HUES48 (cell line): ENCODE results near the gene HTT.

ENCODE experiments used
- H3K27ac ChIP-seq: one replicate; pipeline ENCODE4 v1.7.0; 2013; ENCODE audit warnings: low read depth, low read length, inconsistent platforms
- H3K27me3 ChIP-seq: 2 replicates; pipeline ENCODE4 v1.6.1; 2013; ENCODE audit warnings: mild to moderate bottlenecking, low read length; ENCODE audit not compliant: control insufficient read depth, insufficient read depth
- H3K36me3 ChIP-seq: 2 replicates; pipeline ENCODE4 v1.6.1; 2013; ENCODE audit warnings: low read length; ENCODE audit not compliant: control insufficient read depth, insufficient read depth
- H3K4me1 ChIP-seq: 2 replicates; pipeline ENCODE4 v1.6.1; 2013; ENCODE audit warnings: mild to moderate bottlenecking, low read length; ENCODE audit not compliant: control insufficient read depth, insufficient read depth
- H3K4me3 ChIP-seq: 2 replicates; pipeline ENCODE4 v1.5.1; 2013; ENCODE audit warnings: mild to moderate bottlenecking, low read depth, low read length
- H3K9ac ChIP-seq: 2 replicates; pipeline ENCODE4 v1.6.1; 2013; ENCODE audit warnings: mild to moderate bottlenecking, low read depth, low read length, moderate library complexity
- H3K9me3 ChIP-seq: 2 replicates; pipeline ENCODE4 v1.6.1; 2013; ENCODE audit warnings: low read length; ENCODE audit not compliant: control insufficient read depth, insufficient read depth

The HTT gene

GRCh38 chr4:3070709-3071500, 3.6 kb upstream of the HTT start:
- H3K4me3 ChIP-seq = no peak overlapping the region
- no peaks in the 10 kb centered on the region for H3K9me3 ChIP-seq

DNA sequence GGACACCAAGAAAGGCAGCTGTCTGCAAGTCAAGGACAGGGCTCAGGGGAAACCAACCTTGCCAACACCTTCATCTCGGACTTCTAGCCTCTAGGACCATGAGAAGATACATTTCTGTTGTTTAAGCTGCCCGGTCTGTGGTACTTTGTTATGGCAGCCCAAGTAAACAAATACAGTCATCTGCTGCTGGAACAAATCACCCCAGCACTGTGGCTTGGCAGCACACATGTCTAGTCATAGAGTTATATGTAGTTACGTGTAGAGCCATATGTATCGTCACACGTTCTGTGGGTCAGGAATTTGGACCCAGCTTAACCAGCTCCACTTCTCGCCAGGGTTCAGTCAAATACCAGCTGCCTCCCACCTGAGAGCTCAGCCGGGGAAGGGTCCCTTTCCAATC, 2.7 kb upstream of the HTT start:
- Histone ChIP-seq H3K4me1 (peaks cover 11% of the 10 kb centered on the region; the same call in 1 of the 2 replicates), H3K9ac (no peak overlapping the region), H3K9me3 (no peaks in the 10 kb centered on the region), H3K27ac (no peak overlapping the region), H3K27me3 (no peaks in the 10 kb centered on the region), H3K4me3 (no peak overlapping the region), H3K36me3 (no peaks in the 10 kb centered on the region)

More at GRCh38 chr4:3070709-3071500, 3.6 kb upstream of the HTT start:
- H3K27me3 ChIP-seq = no peaks in the 10 kb centered on the region
- peaks cover 2% of the 10 kb centered on the region; the same call in 1 of the 2 replicates for H3K4me1 ChIP-seq
- no peak overlapping the region for H3K9ac ChIP-seq
- no peak overlapping the region for H3K27ac ChIP-seq
- no peaks in the 10 kb centered on the region for H3K36me3 ChIP-seq

DNA sequence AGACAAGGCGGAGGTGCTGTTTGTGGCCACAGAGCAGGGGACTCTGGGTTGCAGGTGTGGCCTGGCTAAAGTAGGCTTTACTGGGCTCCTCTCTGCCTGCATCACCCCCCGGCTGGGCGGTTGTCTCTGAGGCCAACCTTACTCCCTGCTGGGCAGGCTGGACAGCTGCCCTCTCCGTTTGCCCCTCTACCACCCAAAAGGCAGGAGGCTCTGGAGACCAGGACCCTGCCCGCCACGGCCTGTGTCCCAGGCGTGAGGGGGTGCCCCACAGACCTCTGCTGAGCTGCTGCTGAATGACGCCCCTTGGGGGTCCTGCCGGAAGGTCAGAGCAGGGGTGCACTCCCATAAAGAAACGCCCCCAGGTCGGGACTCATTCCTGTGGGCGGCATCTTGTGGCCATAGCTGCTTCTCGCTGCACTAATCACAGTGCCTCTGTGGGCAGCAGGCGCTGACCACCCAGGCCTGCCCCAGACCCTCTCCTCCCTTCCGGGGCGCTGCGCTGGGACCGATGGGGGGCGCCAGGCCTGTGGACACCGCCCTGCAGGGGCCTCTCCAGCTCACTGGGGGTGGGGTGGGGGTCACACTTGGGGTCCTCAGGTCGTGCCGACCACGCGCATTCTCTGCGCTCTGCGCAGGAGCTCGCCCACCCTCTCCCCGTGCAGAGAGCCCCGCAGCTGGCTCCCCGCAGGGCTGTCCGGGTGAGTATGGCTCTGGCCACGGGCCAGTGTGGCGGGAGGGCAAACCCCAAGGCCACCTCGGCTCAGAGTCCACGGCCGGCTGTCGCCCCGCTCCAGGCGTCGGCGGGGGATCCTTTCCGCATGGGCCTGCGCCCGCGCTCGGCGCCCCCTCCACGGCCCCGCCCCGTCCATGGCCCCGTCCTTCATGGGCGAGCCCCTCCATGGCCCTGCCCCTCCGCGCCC, 1.1 kb upstream of the HTT start:
- peak overlapping the region; percentile 72 for H3K9ac ChIP-seq
- H3K4me1 ChIP-seq = peaks cover 11% of the 10 kb centered on the region; the same call in 1 of the 2 replicates
- no peak overlapping the region for H3K27ac ChIP-seq
- H3K36me3 ChIP-seq = no peaks in the 10 kb centered on the region
- no peaks in the 10 kb centered on the region for H3K27me3 ChIP-seq
- peak overlapping the region; percentile 83 for H3K4me3 ChIP-seq
- H3K9me3 ChIP-seq = no peaks in the 10 kb centered on the region

DNA sequence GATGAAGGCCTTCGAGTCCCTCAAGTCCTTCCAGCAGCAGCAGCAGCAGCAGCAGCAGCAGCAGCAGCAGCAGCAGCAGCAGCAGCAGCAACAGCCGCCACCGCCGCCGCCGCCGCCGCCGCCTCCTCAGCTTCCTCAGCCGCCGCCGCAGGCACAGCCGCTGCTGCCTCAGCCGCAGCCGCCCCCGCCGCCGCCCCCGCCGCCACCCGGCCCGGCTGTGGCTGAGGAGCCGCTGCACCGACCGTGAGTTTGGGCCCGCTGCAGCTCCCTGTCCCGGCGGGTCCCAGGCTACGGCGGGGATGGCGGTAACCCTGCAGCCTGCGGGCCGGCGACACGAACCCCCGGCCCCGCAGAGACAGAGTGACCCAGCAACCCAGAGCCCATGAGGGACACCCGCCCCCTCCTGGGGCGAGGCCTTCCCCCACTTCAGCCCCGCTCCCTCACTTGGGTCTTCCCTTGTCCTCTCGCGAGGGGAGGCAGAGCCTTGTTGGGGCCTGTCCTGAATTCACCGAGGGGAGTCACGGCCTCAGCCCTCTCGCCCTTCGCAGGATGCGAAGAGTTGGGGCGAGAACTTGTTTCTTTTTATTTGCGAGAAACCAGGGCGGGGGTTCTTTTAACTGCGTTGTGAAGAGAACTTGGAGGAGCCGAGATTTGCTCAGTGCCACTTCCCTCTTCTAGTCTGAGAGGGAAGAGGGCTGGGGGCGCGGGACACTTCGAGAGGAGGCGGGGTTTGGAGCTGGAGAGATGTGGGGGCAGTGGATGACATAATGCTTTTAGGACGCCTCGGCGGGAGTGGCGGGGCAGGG, 568 bp downstream of the HTT start:
- H3K27me3 ChIP-seq = no peaks in the 10 kb centered on the region
- peak overlapping the region; percentile 92 for H3K4me3 ChIP-seq
- no peaks in the 10 kb centered on the region for H3K36me3 ChIP-seq
- peak overlapping the region; percentile 88 for H3K9ac ChIP-seq
- peaks cover 11% of the 10 kb centered on the region; the same call in 1 of the 2 replicates for H3K4me1 ChIP-seq
- H3K9me3 ChIP-seq = no peaks in the 10 kb centered on the region
- peak overlapping the region; percentile 96 for H3K27ac ChIP-seq

DNA sequence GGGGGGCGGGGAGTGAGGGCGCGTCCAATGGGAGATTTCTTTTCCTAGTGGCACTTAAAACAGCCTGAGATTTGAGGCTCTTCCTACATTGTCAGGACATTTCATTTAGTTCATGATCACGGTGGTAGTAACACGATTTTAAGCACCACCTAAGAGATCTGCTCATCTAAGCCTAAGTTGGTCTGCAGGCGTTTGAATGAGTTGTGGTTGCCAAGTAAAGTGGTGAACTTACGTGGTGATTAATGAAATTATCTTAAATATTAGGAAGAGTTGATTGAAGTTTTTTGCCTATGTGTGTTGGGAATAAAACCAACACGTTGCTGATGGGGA, 1.1 kb downstream of the HTT start:
- Histone ChIP-seq H3K9me3 (no peaks in the 10 kb centered on the region), H3K27me3 (no peaks in the 10 kb centered on the region), H3K36me3 (no peaks in the 10 kb centered on the region), H3K9ac (peak overlapping the region; percentile 36), H3K27ac (peak overlapping the region; percentile 52), H3K4me1 (peaks cover 11% of the 10 kb centered on the region; the same call in 1 of the 2 replicates), H3K4me3 (peak overlapping the region; percentile 87)

DNA sequence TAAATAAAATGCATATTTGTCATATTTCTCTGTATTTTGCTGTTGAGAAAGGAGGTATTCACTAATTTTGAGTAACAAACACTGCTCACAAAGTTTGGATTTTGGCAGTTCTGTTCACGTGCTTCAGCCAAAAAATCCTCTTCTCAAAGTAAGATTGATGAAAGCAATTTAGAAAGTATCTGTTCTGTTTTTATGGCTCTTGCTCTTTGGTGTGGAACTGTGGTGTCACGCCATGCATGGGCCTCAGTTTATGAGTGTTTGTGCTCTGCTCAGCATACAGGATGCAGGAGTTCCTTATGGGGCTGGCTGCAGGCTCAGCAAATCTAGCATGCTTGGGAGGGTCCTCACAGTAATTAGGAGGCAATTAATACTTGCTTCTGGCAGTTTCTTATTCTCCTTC, 3.3 kb downstream of the HTT start:
- Histone ChIP-seq H3K4me3 (no peak overlapping the region), H3K4me1 (peaks cover 11% of the 10 kb centered on the region; the same call in 1 of the 2 replicates), H3K9ac (no peak overlapping the region), H3K27ac (no peak overlapping the region), H3K36me3 (no peaks in the 10 kb centered on the region; the same call in 1 of the 2 replicates), H3K27me3 (no peaks in the 10 kb centered on the region), H3K9me3 (no peaks in the 10 kb centered on the region)

DNA sequence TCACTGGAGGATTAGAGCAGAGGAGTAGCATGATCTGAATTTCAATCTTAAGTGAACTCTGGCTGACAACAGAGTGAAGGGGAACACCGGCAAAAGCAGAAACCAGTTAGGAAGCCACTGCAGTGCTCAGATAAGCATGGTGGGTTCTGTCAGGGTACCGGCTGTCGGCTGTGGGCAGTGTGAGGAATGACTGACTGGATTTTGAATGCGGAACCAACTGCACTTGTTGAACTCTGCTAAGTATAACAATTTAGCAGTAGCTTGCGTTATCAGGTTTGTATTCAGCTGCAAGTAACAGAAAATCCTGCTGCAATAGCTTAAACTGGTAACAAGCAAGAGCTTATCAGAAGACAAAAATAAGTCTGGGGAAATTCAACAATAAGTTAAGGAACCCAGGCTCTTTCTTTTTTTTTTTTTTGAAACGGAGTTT, 5.2 kb downstream of the HTT start:
- Histone ChIP-seq H3K9me3 (no peaks in the 10 kb centered on the region), H3K4me3 (no peak overlapping the region), H3K9ac (no peak overlapping the region), H3K27ac (no peak overlapping the region), H3K27me3 (no peaks in the 10 kb centered on the region), H3K36me3 (no peaks in the 10 kb centered on the region; the same call in 1 of the 2 replicates), H3K4me1 (peaks cover 11% of the 10 kb centered on the region; the same call in 1 of the 2 replicates)

DNA sequence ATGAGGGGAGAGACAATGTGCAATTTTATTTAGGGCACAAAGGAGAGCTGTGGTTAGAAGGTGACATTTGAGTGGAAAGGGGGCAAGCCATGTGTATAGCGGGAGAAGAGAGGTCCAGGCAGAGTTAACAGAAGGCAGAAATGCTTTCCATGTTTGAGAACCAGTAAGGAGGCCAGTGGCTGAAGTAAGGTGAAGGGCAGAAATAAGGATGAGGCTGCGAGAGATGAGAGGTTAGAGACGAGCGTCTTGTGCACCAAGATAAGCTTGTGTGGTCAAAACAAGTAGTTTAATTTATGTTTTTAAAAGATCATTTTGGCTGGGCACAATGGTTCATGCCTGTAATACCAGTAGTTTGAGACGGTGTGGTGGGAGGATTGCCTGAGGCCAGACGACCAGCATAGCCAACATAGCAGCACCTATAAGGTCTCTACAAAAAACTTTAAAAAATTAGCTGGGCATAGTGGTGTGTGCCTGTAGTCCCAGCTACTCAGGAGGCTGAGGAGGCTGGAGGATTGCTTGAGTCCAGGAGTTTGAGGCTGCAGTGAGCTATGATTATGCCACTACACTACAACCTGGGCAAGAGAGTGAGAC, 8.5 kb downstream of the HTT start:
- Histone ChIP-seq H3K4me1 (no peaks in the 10 kb centered on the region), H3K9ac (no peak overlapping the region), H3K9me3 (no peaks in the 10 kb centered on the region), H3K27ac (no peak overlapping the region), H3K36me3 (peaks cover 13% of the 10 kb centered on the region), H3K27me3 (no peaks in the 10 kb centered on the region), H3K4me3 (no peak overlapping the region)

GRCh38 chr4:3083732-3084131, 9.3 kb downstream of the HTT start:
- Histone ChIP-seq H3K9me3 (no peaks in the 10 kb centered on the region), H3K4me3 (no peak overlapping the region), H3K27ac (no peak overlapping the region), H3K27me3 (no peaks in the 10 kb centered on the region), H3K4me1 (no peaks in the 10 kb centered on the region), H3K36me3 (peaks cover 17% of the 10 kb centered on the region), H3K9ac (no peak overlapping the region)

DNA sequence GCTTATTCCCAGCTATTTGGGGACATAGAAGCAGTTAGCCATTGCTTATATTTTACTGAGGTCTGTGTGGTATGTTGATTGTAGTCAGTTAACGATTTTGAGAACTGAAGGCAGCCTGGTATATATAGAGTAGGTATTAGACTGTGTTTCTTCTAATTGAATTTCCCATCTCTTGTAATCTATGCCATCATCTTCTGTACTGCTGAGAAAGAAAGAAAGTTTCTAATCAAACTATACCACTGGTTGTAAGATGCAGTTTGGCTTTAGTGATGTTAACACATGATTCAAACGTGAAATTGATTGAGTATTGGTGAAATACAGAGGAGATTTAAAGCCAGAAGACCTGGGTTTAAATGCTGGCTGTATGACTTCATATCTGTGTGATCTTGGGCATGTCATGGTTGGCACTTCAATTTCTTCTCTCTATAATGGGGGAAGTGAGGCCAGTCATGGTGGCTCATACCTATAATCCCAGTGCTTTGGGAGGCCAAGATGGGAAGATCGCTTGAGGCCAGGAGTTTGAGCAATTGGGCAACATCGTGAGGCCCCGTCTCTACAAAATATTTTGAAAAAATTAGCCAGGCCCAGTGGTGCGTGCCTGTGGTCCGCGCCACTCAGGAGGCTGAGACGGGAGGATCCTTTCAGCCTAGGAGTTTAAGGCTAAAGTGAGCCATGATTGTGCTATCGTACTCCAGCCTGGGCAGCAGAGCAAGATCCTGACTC, 11.6 kb downstream of the HTT start:
- no peak overlapping the region for H3K27ac ChIP-seq
- no peaks in the 10 kb centered on the region for H3K27me3 ChIP-seq
- H3K4me1 ChIP-seq = no peaks in the 10 kb centered on the region
- H3K9ac ChIP-seq = no peak overlapping the region
- peaks cover 34% of the 10 kb centered on the region for H3K36me3 ChIP-seq
- no peak overlapping the region for H3K4me3 ChIP-seq
- no peaks in the 10 kb centered on the region for H3K9me3 ChIP-seq
